Measurements from ENCODE around the gene ZBTB4.

ZBTB4 gene

GRCh38 chr17:7462474-7463371 is 16.7 kb downstream of the ZBTB4 start:
- Histone ChIP-seq H3K4me1 (no peaks in the 10 kb centered on the region), H3K27me3 (no peaks in the 10 kb centered on the region), H3K4me3 (ENCODE audit: low read depth, low read length) (no peak overlapping the region), H3K36me3 (no peaks in the 10 kb centered on the region), H3K9me3 (no peaks in the 10 kb centered on the region)
- DNase-seq, result no peak
- TF ChIP-seq CTCF (IDR thresholded peaks at IDR 0.05; ENCODE audit: low read depth, low read length), result no peak

- H3K4me1 ChIP-seq, result no peaks in the 10 kb centered on the region
- no peaks in the 10 kb centered on the region for H3K36me3 ChIP-seq
- no peak for DNase-seq
- no peaks in the 10 kb centered on the region for H3K9me3 ChIP-seq
- TF ChIP-seq CTCF (IDR thresholded peaks at IDR 0.05; ENCODE audit: low read depth, low read length), result no peak
- no peaks in the 10 kb centered on the region for H3K27me3 ChIP-seq
- H3K4me3 ChIP-seq (ENCODE audit: low read depth, low read length), result no peak overlapping the region
Measured at GRCh38 chr17:7460850-7461660, 18.4 kb downstream of the ZBTB4 start.

GRCh38 chr17:7459961-7460545 is 19.4 kb downstream of the ZBTB4 start:
- TF ChIP-seq CTCF (IDR thresholded peaks at IDR 0.05; ENCODE audit: low read depth, low read length), result no peak
- Histone ChIP-seq H3K36me3 (no peaks in the 10 kb centered on the region), H3K4me3 (ENCODE audit: low read depth, low read length) (no peak overlapping the region), H3K4me1 (no peaks in the 10 kb centered on the region), H3K9me3 (no peaks in the 10 kb centered on the region), H3K27me3 (no peaks in the 10 kb centered on the region)
- DNase-seq, result no peak

- Histone ChIP-seq H3K36me3 (no peaks in the 10 kb centered on the region), H3K4me3 (ENCODE audit: low read depth, low read length) (no peak overlapping the region), H3K4me1 (no peaks in the 10 kb centered on the region), H3K27me3 (peaks cover 3% of the 10 kb centered on the region; the same call in 1 of the 2 replicates), H3K9me3 (no peaks in the 10 kb centered on the region)
- TF ChIP-seq CTCF (IDR thresholded peaks at IDR 0.05; ENCODE audit: low read depth, low read length), result no peak
- no peak for DNase-seq
Measured at GRCh38 chr17:7448461-7448860, 31.0 kb downstream of the ZBTB4 start.

GRCh38 chr17:7445619-7445968 is 33.8 kb downstream of the ZBTB4 start:
- H3K36me3 ChIP-seq, result no peaks in the 10 kb centered on the region
- H3K4me1 ChIP-seq, result no peaks in the 10 kb centered on the region
- peak; percentile 28 for DNase-seq
- TF ChIP-seq CTCF (IDR thresholded peaks at IDR 0.05; ENCODE audit: low read depth, low read length), result no peak
- peaks cover 3% of the 10 kb centered on the region; the same call in 1 of the 2 replicates for H3K27me3 ChIP-seq
- H3K4me3 ChIP-seq (ENCODE audit: low read depth, low read length), result peak overlapping the region; percentile 42
- no peaks in the 10 kb centered on the region for H3K9me3 ChIP-seq

Data from BE2C (cell line).